Psoas muscle (tissue), 8 donors: Measurements from ENCODE around the gene PPP5C. TPM values are rescaled to one million over a fixed set of nuclear protein-coding genes. Genes with fewer than 3 reads are reported as not detected.
"Not testable (repeated sequence)": the region's sequence is repeated elsewhere in the genome, so short reads cannot be mapped to it uniquely, and the experiment has no call there.

ENCODE experiments used
- ATAC-seq, 4 donors: fragments of 200-7000 bp; cut with Tn5 transposase; one replicate each; pipeline ENCODE4 v1.9.1; 2020; ENCODE audit warnings: moderate library complexity in 3 of 4, mild to moderate bottlenecking in 2 of 4
- DNase-seq, 2 donors: peaks; one replicate each; pipeline ENCODE4 v3.0.0-alpha.2; 2020
- H3K27ac ChIP-seq: fragments of 200-600 bp; one replicate; pipeline ENCODE4 v1.8.0; 2022
- H3K27me3 ChIP-seq, 3 donors: fragments of 200-600 bp in 1 of 3; one replicate each; pipeline versions ENCODE4 v1.6.1 to v1.8.0; 2013 to 2022; ENCODE audit warnings: low read length in 2 of 3, mild to moderate bottlenecking in 2 of 3, moderate library complexity in 1 of 3; ENCODE audit not compliant: insufficient read depth in 3 of 3
- H3K36me3 ChIP-seq, 2 donors: fragments of 200-600 bp in 1 of 2; one replicate each; pipeline versions ENCODE4 v1.6.1 to v1.8.0; 2013 to 2022; ENCODE audit warnings: low read depth in 1 of 2, mild to moderate bottlenecking in 1 of 2, moderate library complexity in 1 of 2; ENCODE audit not compliant: insufficient read depth in 1 of 2
- H3K4me1 ChIP-seq: fragments of 200-600 bp; one replicate; pipeline ENCODE4 v1.8.0; 2022
- H3K4me3 ChIP-seq: fragments of 200-600 bp; one replicate; pipeline ENCODE4 v1.8.0; 2022; ENCODE audit warnings: mild to moderate bottlenecking
- H3K9me3 ChIP-seq: fragments of 200-600 bp; one replicate; pipeline ENCODE4 v1.8.0; 2022
- CTCF ChIP-seq: fragments of 200-600 bp; IDR thresholded peaks from one replicate; pipeline ENCODE4 v1.8.0; 2022; ENCODE audit warnings: antibody characterized with exemption
- WGBS, 3 donors: extraction: QIAGEN DNeasy Blood & Tissue Kit; methylation state at CpG; one replicate each; pipeline versions ENCODE4 v1.1.6 to v1.1.7; 2013; 5-methylcytosine and 5-hydroxymethylcytosine counted together
- intact Hi-C, 2 donors: fragments of 100-400 bp; cut with DNase I; formaldehyde crosslinking; loops; one replicate each; pipeline versions ENCODE4 v1.11.0 to v1.14.2; 2022
- polyA plus RNA-seq, 3 donors: library from polyadenylated mRNA; stranded (reverse); fragments of 200-250 nt; gene quantifications; one replicate each; pipeline ENCODE4 v1.2.3, GENCODE V29; 2013
- total RNA-seq, 4 donors: library from RNA; stranded (reverse); fragmentation: NEBNext Ultra II Directional in 2 of 4; extraction: Animal tissue kit (Norgen Biotek cat#: 25700) in 2 of 4; gene quantifications; one replicate each; pipeline versions ENCODE4 v1.2.1 to v1.2.4, GENCODE V29; 2021 to 2023
- donor health status: healthy with polysubstance abuse.
- donor health status: DM: no; HTN: no; CAD: no; lungs with moderate emphysema.
- donor health status: Bipolar disorder and iron deficiency.
- donor health status: healthy.
- donor health status: DM: yes; HTN: yes; CAD: no.
- donor health status: DM: no; HTN: no; CAD: no.
- donor health status: DM: no; HTN: no; CAD: no.
- donor health status: DM: yes; HTN: yes; CAD: no.

Gene PPP5C
- total and polyA plus RNA-seq, 7 donors = 39.7 to 73.6 (median 51.9) TPM

GRCh38 chr19:46308510-46308909 lies 38.4 kb upstream of the PPP5C start:
- ATAC-seq = no peak
- WGBS, 3 donors = 89 to 95% (median 94%) methylated on average over 15 of the region's 15 CpGs
- TF ChIP-seq CTCF = no peak

GRCh38 chr19:46309056-46309455 lies 37.8 kb upstream of the PPP5C start:
- 79 to 87% (median 85%) methylated on average over 8 to 10 of the region's 10 CpGs for WGBS, 3 donors
- TF ChIP-seq CTCF = no peak
- ATAC-seq (no peak), DNase-seq (no peak)
- Histone ChIP-seq H3K4me1 (no peaks in the 10 kb centered on the region), H3K4me3 (no peak overlapping the region), H3K36me3 (peaks cover 0 to 3% of the 10 kb centered on the region in 2 donors), H3K9me3 (no peaks in the 10 kb centered on the region), H3K27ac (no peak overlapping the region), H3K27me3 (no peaks in the 10 kb centered on the region)
- intact Hi-C loops = no loop called here

More at GRCh38 chr19:46308510-46308909, 38.4 kb upstream of the PPP5C start:
- Histone ChIP-seq H3K36me3 (peaks cover 0 to 3% of the 10 kb centered on the region in 2 donors), H3K4me3 (no peak overlapping the region), H3K4me1 (no peaks in the 10 kb centered on the region), H3K27me3 (no peaks in the 10 kb centered on the region), H3K9me3 (no peaks in the 10 kb centered on the region), H3K27ac (no peak overlapping the region)
- no peak for DNase-seq
- intact Hi-C loops = no loop called here

DNA sequence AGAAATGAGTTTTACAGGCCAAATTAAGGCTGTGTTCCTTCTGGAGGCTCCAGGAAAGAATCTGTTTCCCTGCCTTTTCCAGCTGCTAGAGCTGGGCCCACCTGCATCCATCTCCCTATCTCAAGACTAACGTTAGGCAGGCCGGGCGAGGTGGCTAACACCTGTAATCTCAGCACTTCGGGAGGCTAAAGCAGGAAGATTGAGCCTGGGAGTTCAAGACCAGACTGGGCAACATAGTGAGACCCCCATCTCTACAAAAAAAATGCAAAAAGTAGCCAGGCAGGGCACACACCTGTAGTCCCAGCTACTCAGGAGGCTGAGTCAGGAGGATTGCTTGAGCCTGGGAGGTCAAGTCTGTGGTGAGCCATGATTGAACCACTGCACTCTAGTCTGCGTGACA lies 35.4 kb upstream of the PPP5C start:
- Histone ChIP-seq H3K4me3 (no peak overlapping the region), H3K36me3 (peaks cover 0 to 3% of the 10 kb centered on the region in 2 donors), H3K9me3 (no peaks in the 10 kb centered on the region), H3K27me3 (no peaks in the 10 kb centered on the region), H3K27ac (no peak overlapping the region), H3K4me1 (no peaks in the 10 kb centered on the region)
- no peak for ATAC-seq
- DNase-seq = peak in 1 of 2 donors; percentile 3
- no peak for TF ChIP-seq CTCF
- 90 to 97% (median 93%) methylated on average over 5 of the region's 5 CpGs for WGBS, 3 donors
- intact Hi-C loops = no loop called here

DNA sequence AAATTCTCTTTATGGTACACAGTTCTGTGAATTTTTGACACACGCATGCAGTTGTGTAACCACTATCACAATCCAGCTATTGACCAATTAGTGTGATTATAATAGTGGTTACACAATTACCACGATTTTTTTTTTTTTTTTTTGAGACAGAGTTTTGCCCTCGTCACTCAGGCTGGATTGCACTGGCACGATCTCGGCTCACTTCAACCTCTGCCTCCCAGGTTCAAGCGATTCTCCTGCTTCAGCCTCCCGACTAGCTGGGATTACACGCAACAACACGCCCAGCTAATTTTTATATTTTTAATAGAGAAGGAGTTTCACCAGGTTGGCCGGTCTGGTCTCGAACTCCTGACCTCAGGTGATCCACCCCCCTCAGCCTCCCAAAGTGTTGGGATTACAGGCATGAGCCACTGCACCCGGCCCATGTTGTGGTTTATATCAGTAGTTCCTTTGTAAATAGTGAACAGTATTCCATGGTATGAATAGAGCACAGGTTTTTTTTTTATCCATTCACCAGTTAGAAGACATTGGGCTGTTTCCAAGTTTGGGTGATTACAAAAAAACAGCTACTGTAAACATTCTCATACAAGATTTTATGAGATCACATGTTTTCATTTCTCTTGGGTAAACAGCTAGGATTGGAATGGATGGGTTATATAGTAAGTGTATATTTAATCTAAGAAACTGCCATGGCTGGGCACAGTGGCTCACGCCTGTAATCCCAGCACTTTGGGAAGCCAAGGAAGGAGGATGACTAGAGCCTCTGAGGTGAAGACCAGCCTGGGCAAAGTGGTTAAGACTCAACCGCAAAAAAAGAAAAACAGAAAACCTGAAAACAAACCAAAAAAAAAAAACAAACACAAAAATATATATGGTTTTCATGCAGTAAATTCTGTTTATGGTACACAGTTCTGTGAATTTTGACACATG lies 33.1 kb upstream of the PPP5C start:
- H3K27me3 ChIP-seq = not testable (repeated sequence)

DNA sequence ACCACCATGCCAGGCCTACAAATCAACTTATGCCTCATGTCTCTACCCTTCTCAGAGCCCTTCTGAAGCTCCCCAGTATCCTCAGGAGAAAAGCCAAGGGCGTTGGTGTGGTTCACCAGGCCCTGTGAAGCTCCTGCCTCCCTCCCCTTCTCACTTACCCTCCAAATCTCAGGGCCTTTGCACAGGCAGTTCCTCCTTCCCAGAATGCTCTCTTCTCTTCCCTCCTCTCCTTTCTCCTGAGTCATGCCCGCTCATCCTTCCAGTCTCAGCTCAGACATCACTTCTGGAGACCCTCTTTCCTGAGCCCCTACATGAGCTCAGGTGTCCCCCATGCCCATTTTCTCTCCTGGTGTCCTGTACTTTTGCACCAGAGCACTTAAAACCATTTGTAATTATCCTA lies 29.5 kb upstream of the PPP5C start:
- peaks cover 0 to 3% of the 10 kb centered on the region in 2 donors for H3K36me3 ChIP-seq
- intact Hi-C loops = no loop called here
- H3K4me3 ChIP-seq = no peak overlapping the region
- no peak for ATAC-seq
- no peak overlapping the region for H3K27ac ChIP-seq
- no peaks in the 10 kb centered on the region for H3K9me3 ChIP-seq
- no peaks in the 10 kb centered on the region for H3K27me3 ChIP-seq
- no peak for TF ChIP-seq CTCF
- no peaks in the 10 kb centered on the region for H3K4me1 ChIP-seq
- no peak for DNase-seq
- 60 to 81% (median 75%) methylated on average over 2 of the region's 2 CpGs for WGBS, 3 donors

More for the DNA sequence above, 33.1 kb upstream of the PPP5C start:
- H3K36me3 ChIP-seq, intact Hi-C loops, DNase-seq, ATAC-seq, H3K27ac ChIP-seq, H3K4me3 ChIP-seq, H3K9me3 ChIP-seq, H3K4me1 ChIP-seq: not testable (repeated sequence)
- 82 to 85% (median 84%) methylated on average over 14 of the region's 14 CpGs for WGBS, 3 donors
